ENCODE results near the gene LTBP1. TPM values are rescaled to one million over a fixed set of nuclear protein-coding genes. Genes with fewer than 3 reads are reported as not detected.

The LTBP1 gene
- total RNA-seq, 1 experiment from 2014 or later: 119 TPM

- POLR2A ChIA-PET: no interaction called here
- no TSS peak for BruUV-seq (replicated peaks)
- CTCF ChIA-PET: no interaction called here
- H3K36me3 Mint-ChIP-seq (ENCODE audit: insufficient read depth, unreplicated experiment): peaks cover 18% of the 10 kb centered on the region
- no peaks in the 10 kb centered on the region for H3K4me1 Mint-ChIP-seq (ENCODE audit: insufficient read depth, unreplicated experiment)
- no peak for DNase-seq (ENCODE audit: unreplicated experiment)
- TF ChIP-seq CTCF (IDR thresholded peaks at IDR 0.05; ENCODE audit: unreplicated experiment): no peak
- intact Hi-C loops (cut with micrococcal nuclease): no loop called here
- H3K4me3 Mint-ChIP-seq (ENCODE audit: unreplicated experiment): no peak overlapping the region
- H3K9me3 Mint-ChIP-seq (ENCODE audit: unreplicated experiment): no peaks in the 10 kb centered on the region
- no peak overlapping the region for H3K27ac Mint-ChIP-seq (ENCODE audit: low read depth, unreplicated experiment)
- H3K27me3 Mint-ChIP-seq (ENCODE audit: insufficient read depth, unreplicated experiment): no peaks in the 10 kb centered on the region
These were observed 388.8 kb downstream of the LTBP1 start for GRCh38 chr2:33335516-33335915.

GRCh38 chr2:33336036-33336625 is 389.4 kb downstream of the LTBP1 start:
- TF ChIP-seq CTCF (IDR thresholded peaks at IDR 0.05; ENCODE audit: unreplicated experiment): no peak
- no TSS peak for BruUV-seq (replicated peaks)
- Mint-ChIP-seq H3K9me3 (ENCODE audit: unreplicated experiment) (no peaks in the 10 kb centered on the region), H3K27ac (ENCODE audit: low read depth, unreplicated experiment) (no peak overlapping the region), H3K4me1 (ENCODE audit: insufficient read depth, unreplicated experiment) (peaks cover 4% of the 10 kb centered on the region), H3K36me3 (ENCODE audit: insufficient read depth, unreplicated experiment) (peaks cover 18% of the 10 kb centered on the region), H3K4me3 (ENCODE audit: unreplicated experiment) (no peak overlapping the region), H3K27me3 (ENCODE audit: insufficient read depth, unreplicated experiment) (no peaks in the 10 kb centered on the region)
- ChIA-PET POLR2A (no interaction called here), CTCF (interaction anchor here (0.7 kb wide), 1 partner anchor 208 kb away, joined by 3 read pairs; no protein-coding TSS in a partner anchor)
- DNase-seq (ENCODE audit: unreplicated experiment): no peak
- intact Hi-C loops (cut with micrococcal nuclease): no loop called here

- H3K4me1 Mint-ChIP-seq (ENCODE audit: insufficient read depth, unreplicated experiment): peaks cover 6% of the 10 kb centered on the region
- no peak overlapping the region for H3K27ac Mint-ChIP-seq (ENCODE audit: low read depth, unreplicated experiment)
- DNase-seq (ENCODE audit: unreplicated experiment): no peak
- no peaks in the 10 kb centered on the region for H3K9me3 Mint-ChIP-seq (ENCODE audit: unreplicated experiment)
- peaks cover 23% of the 10 kb centered on the region for H3K36me3 Mint-ChIP-seq (ENCODE audit: insufficient read depth, unreplicated experiment)
- no peak overlapping the region for H3K4me3 Mint-ChIP-seq (ENCODE audit: unreplicated experiment)
- TF ChIP-seq CTCF (IDR thresholded peaks at IDR 0.05; ENCODE audit: unreplicated experiment): no peak
- CTCF ChIA-PET: no interaction called here
- no TSS peak for BruUV-seq (replicated peaks)
- intact Hi-C loops (cut with micrococcal nuclease): no loop called here
- POLR2A ChIA-PET: interaction anchor here (0.9 kb wide), 1 partner anchor 10 kb away, joined by 3 read pairs; no protein-coding TSS in a partner anchor
- no peaks in the 10 kb centered on the region for H3K27me3 Mint-ChIP-seq (ENCODE audit: insufficient read depth, unreplicated experiment)
These were observed 390.7 kb downstream of the LTBP1 start for GRCh38 chr2:33337385-33337960.

- BruUV-seq (replicated peaks): no TSS peak
- TF ChIP-seq CTCF (IDR thresholded peaks at IDR 0.05; ENCODE audit: unreplicated experiment): no peak
- no peaks in the 10 kb centered on the region for H3K27me3 Mint-ChIP-seq (ENCODE audit: insufficient read depth, unreplicated experiment)
- DNase-seq (ENCODE audit: unreplicated experiment): no peak
- H3K4me1 Mint-ChIP-seq (ENCODE audit: insufficient read depth, unreplicated experiment): peaks cover 6% of the 10 kb centered on the region
- POLR2A ChIA-PET: interaction anchor here (0.5 to 0.9 kb wide), 2 partner anchors 11 to 120 kb away, joined by 3 read pairs; no protein-coding TSS in a partner anchor
- H3K27ac Mint-ChIP-seq (ENCODE audit: low read depth, unreplicated experiment): no peak overlapping the region
- CTCF ChIA-PET: interaction anchor here (0.7 to 0.8 kb wide), 2 partner anchors 31 to 35 kb away, joined by 4 read pairs; no protein-coding TSS in a partner anchor
- intact Hi-C loops (cut with micrococcal nuclease): no loop called here
- no peaks in the 10 kb centered on the region for H3K9me3 Mint-ChIP-seq (ENCODE audit: unreplicated experiment)
- H3K36me3 Mint-ChIP-seq (ENCODE audit: insufficient read depth, unreplicated experiment): peaks cover 28% of the 10 kb centered on the region
- no peak overlapping the region for H3K4me3 Mint-ChIP-seq (ENCODE audit: unreplicated experiment)
These were observed 391.2 kb downstream of the LTBP1 start for GRCh38 chr2:33337981-33338380.

All from MCF 10A (cell line).